IPS-18c (cell line): ENCODE data around the gene ATP13A4.

Experiments used
- H3K4me3 ChIP-seq: 2 replicates; pipeline ENCODE4 v1.7.0; 2013; ENCODE audit warnings: low read depth, mild to moderate bottlenecking, low read length, moderate library complexity; ENCODE audit not compliant: insufficient read depth
- H3K9me3 ChIP-seq: one replicate; pipeline ENCODE4 v1.6.1; 2013; ENCODE audit warnings: mild to moderate bottlenecking, low read length, moderate library complexity; ENCODE audit not compliant: control insufficient read depth, insufficient read depth

Gene ATP13A4

GRCh38 chr3:193509103-193509965 lies 45.4 kb downstream of the ATP13A4 start:
- no peaks in the 10 kb centered on the region for H3K9me3 ChIP-seq
- H3K4me3 ChIP-seq, result no peak overlapping the region

- Histone ChIP-seq H3K9me3 (no peaks in the 10 kb centered on the region), H3K4me3 (no peak overlapping the region)
These were observed 46.6 kb downstream of the ATP13A4 start for GRCh38 chr3:193508108-193508507.

GRCh38 chr3:193507566-193507965 lies 47.1 kb downstream of the ATP13A4 start:
- Histone ChIP-seq H3K4me3 (no peak overlapping the region), H3K9me3 (no peaks in the 10 kb centered on the region)

GRCh38 chr3:193506921-193507320 lies 47.8 kb downstream of the ATP13A4 start:
- H3K4me3 ChIP-seq, result no peak overlapping the region
- H3K9me3 ChIP-seq, result no peaks in the 10 kb centered on the region

- Histone ChIP-seq H3K4me3 (no peak overlapping the region), H3K9me3 (no peaks in the 10 kb centered on the region)
These were observed 51.8 kb downstream of the ATP13A4 start for GRCh38 chr3:193502871-193503270.

- no peaks in the 10 kb centered on the region for H3K9me3 ChIP-seq
- H3K4me3 ChIP-seq, result no peak overlapping the region
These were observed 54.8 kb downstream of the ATP13A4 start for GRCh38 chr3:193499801-193500485.

GRCh38 chr3:193499136-193499770 lies 55.4 kb downstream of the ATP13A4 start:
- Histone ChIP-seq H3K9me3 (no peaks in the 10 kb centered on the region), H3K4me3 (no peak overlapping the region)

GRCh38 chr3:193498215-193498614 lies 56.5 kb downstream of the ATP13A4 start:
- Histone ChIP-seq H3K4me3 (no peak overlapping the region), H3K9me3 (no peaks in the 10 kb centered on the region)

GRCh38 chr3:193496658-193497057 lies 58.0 kb downstream of the ATP13A4 start:
- H3K4me3 ChIP-seq, result no peak overlapping the region

GRCh38 chr3:193491026-193491425 lies 63.7 kb downstream of the ATP13A4 start:
- H3K9me3 ChIP-seq, result no peaks in the 10 kb centered on the region
- H3K4me3 ChIP-seq, result no peak overlapping the region

More at GRCh38 chr3:193496658-193497057, 58.0 kb downstream of the ATP13A4 start:
- H3K9me3 ChIP-seq, result no peaks in the 10 kb centered on the region

GRCh38 chr3:193490580-193490979 lies 64.1 kb downstream of the ATP13A4 start:
- no peak overlapping the region for H3K4me3 ChIP-seq
- no peaks in the 10 kb centered on the region for H3K9me3 ChIP-seq

- Histone ChIP-seq H3K9me3 (no peaks in the 10 kb centered on the region), H3K4me3 (no peak overlapping the region)
These were observed 64.7 kb downstream of the ATP13A4 start for GRCh38 chr3:193489949-193490348.

- H3K9me3 ChIP-seq, result no peaks in the 10 kb centered on the region
- no peak overlapping the region for H3K4me3 ChIP-seq
These were observed 66.0 kb downstream of the ATP13A4 start for GRCh38 chr3:193488741-193489140.

GRCh38 chr3:193483988-193484539 lies 70.6 kb downstream of the ATP13A4 start:
- Histone ChIP-seq H3K9me3 (no peaks in the 10 kb centered on the region), H3K4me3 (no peak overlapping the region)

GRCh38 chr3:193481436-193481835 lies 73.3 kb downstream of the ATP13A4 start:
- H3K9me3 ChIP-seq, result no peaks in the 10 kb centered on the region

GRCh38 chr3:193474446-193474845 lies 80.2 kb downstream of the ATP13A4 start:
- no peak overlapping the region for H3K4me3 ChIP-seq
- H3K9me3 ChIP-seq, result no peaks in the 10 kb centered on the region

More at GRCh38 chr3:193481436-193481835, 73.3 kb downstream of the ATP13A4 start:
- no peak overlapping the region for H3K4me3 ChIP-seq

- H3K4me3 ChIP-seq, result no peak overlapping the region
- no peaks in the 10 kb centered on the region for H3K9me3 ChIP-seq
These were observed 84.0 kb downstream of the ATP13A4 start for GRCh38 chr3:193470710-193471109.
